GM11168 (cell line): ENCODE measurements around the gene CREB3L2.
"Not testable (repeated sequence)": the region's sequence is repeated elsewhere in the genome, so short reads cannot be mapped to it uniquely, and the experiment has no call there.

ENCODE experiments used
- in situ Hi-C: fragments of 300-500 bp; cut with MboI; formaldehyde crosslinking; loops from one replicate; pipeline ENCODE4 v1.12.0; 2022; ENCODE audit warnings: low sequenced_read_pairs; ENCODE audit not compliant: unreplicated experiment

CREB3L2 gene

GRCh38 chr7:137990251-137990941, 11.5 kb downstream of the CREB3L2 start:
- in situ Hi-C loops: loop anchor here (5.0 kb wide), 1 partner anchor 83 kb away; no protein-coding TSS in a partner anchor

- in situ Hi-C loops: no loop called here
Observed at GRCh38 chr7:137989590-137989989, 12.3 kb downstream of the CREB3L2 start.

GRCh38 chr7:137989094-137989493, 12.8 kb downstream of the CREB3L2 start:
- in situ Hi-C loops: no loop called here

- in situ Hi-C loops: no loop called here
Observed at GRCh38 chr7:137987968-137988367, 13.9 kb downstream of the CREB3L2 start.

- in situ Hi-C loops: no loop called here
Observed at GRCh38 chr7:137987563-137987962, 14.3 kb downstream of the CREB3L2 start.

GRCh38 chr7:137987018-137987349, 14.9 kb downstream of the CREB3L2 start:
- in situ Hi-C loops: no loop called here

- in situ Hi-C loops: no loop called here
Observed at GRCh38 chr7:137986252-137987017, 15.5 kb downstream of the CREB3L2 start.

- in situ Hi-C loops: no loop called here
Observed at GRCh38 chr7:137985897-137986251, 16.0 kb downstream of the CREB3L2 start.

- in situ Hi-C loops: no loop called here
Observed at GRCh38 chr7:137985253-137985896, 16.5 kb downstream of the CREB3L2 start.

- in situ Hi-C loops: no loop called here
Observed at GRCh38 chr7:137984181-137985041, 17.5 kb downstream of the CREB3L2 start.

GRCh38 chr7:137983323-137984008, 18.4 kb downstream of the CREB3L2 start:
- in situ Hi-C loops: no loop called here

- in situ Hi-C loops: not testable (repeated sequence)
Observed at GRCh38 chr7:137982394-137982793, 19.5 kb downstream of the CREB3L2 start.

- in situ Hi-C loops: no loop called here
Observed at GRCh38 chr7:137981668-137982067, 20.2 kb downstream of the CREB3L2 start.

- in situ Hi-C loops: no loop called here
Observed at GRCh38 chr7:137981175-137981574, 20.7 kb downstream of the CREB3L2 start.

GRCh38 chr7:137980308-137980707, 21.6 kb downstream of the CREB3L2 start:
- in situ Hi-C loops: no loop called here

- in situ Hi-C loops: no loop called here
Observed at GRCh38 chr7:137978464-137979237, 23.2 kb downstream of the CREB3L2 start.

- in situ Hi-C loops: no loop called here
Observed at GRCh38 chr7:137977173-137977572, 24.7 kb downstream of the CREB3L2 start.

GRCh38 chr7:137976696-137977095, 25.2 kb downstream of the CREB3L2 start:
- in situ Hi-C loops: no loop called here

GRCh38 chr7:137976232-137976631, 25.7 kb downstream of the CREB3L2 start:
- in situ Hi-C loops: no loop called here
